HCT116 (cell line): ENCODE data around the gene MFAP2.
A peak's percentile ranks its signal among the peaks of the same experiment; 100 is the strongest.

Source experiments
- ATF3 ChIP-seq: IDR thresholded peaks from 2 replicates; pipeline ENCODE4 v1.6.1; 2012
- CTCF ChIP-seq, 3 experiments: fragments of 200-600 bp in 1 of 3; sonication (generic) in 1 of 3; IDR thresholded peaks in 2 of 3; conservative IDR thresholded peaks in 1 of 3; 2 replicates each; pipeline ENCODE4 v1.5.1; 2012 to 2017; ENCODE audit warnings: low read depth in 2 of 3, low read length in 2 of 3, antibody characterized with exemption in 1 of 3, borderline replicate concordance in 1 of 3, control low read depth in 1 of 3, mild to moderate bottlenecking in 1 of 3, mixed read lengths in 1 of 3, mixed run types in 1 of 3, moderate library complexity in 1 of 3; ENCODE audit not compliant: insufficient read depth in 1 of 3
- EZH2 ChIP-seq: fragments of 200-600 bp; sonication (generic); IDR thresholded peaks from 2 replicates; pipeline ENCODE4 v1.6.1; 2017; ENCODE audit warnings: antibody characterized with exemption, mixed run types
- POLR2A ChIP-seq: IDR thresholded peaks from 2 replicates; pipeline ENCODE4 v1.7.0; 2011; ENCODE audit warnings: borderline replicate concordance; ENCODE audit not compliant: insufficient read depth, insufficient read length; ENCODE audit errors: extremely low read depth
- POLR2AphosphoS5 ChIP-seq: IDR thresholded peaks from 2 replicates; pipeline ENCODE4 v1.6.1; 2011; ENCODE audit warnings: mild to moderate bottlenecking, low read depth, low read length, moderate library complexity
- RAD21 ChIP-seq: IDR thresholded peaks from 2 replicates; pipeline ENCODE4 v1.6.1; 2012; ENCODE audit warnings: low read depth, mild to moderate bottlenecking
- REST ChIP-seq: IDR thresholded peaks from 2 replicates; pipeline ENCODE4 v1.6.1; 2012; ENCODE audit warnings: low read depth
- TCF7L2 ChIP-seq: IDR thresholded peaks from 2 replicates; pipeline ENCODE4 v1.7.0; 2011; ENCODE audit warnings: borderline replicate concordance, inconsistent platforms; ENCODE audit not compliant: insufficient read depth, insufficient read length; ENCODE audit errors: extremely low read depth
- YY1 ChIP-seq: IDR thresholded peaks from 2 replicates; pipeline ENCODE4 v1.6.1; 2011; ENCODE audit warnings: low read length, low read depth, moderate library complexity, mild to moderate bottlenecking; ENCODE audit not compliant: insufficient replicate concordance; ENCODE audit errors: extremely low read depth

GRCh38 chr1:17004466-17005364, 24.3 kb upstream of the MFAP2 start:
- TF ChIP-seq CTCF (IDR thresholded peaks at IDR 0.05 in 2 of 3, conservative IDR thresholded peaks at IDR 0.05 in 1 of 3; ENCODE audit: borderline replicate concordance in 1 of 3, insufficient read depth in 1 of 3, low read depth in 2 of 3, low read length in 2 of 3), result 0 out of 6 replicates have a peak, but pooled peaks of 2 of the 3 experiments have one; percentile 12 to 14
- TF ChIP-seq RAD21, result no peak
- no peak for TF ChIP-seq TCF7L2
- no peak for TF ChIP-seq REST
- TF ChIP-seq POLR2A, result no peak
- no peak for TF ChIP-seq POLR2AphosphoS5
- TF ChIP-seq EZH2, result no peak
- TF ChIP-seq YY1, result no peak
- TF ChIP-seq ATF3, result no peak
